HEK293T (cell line): ENCODE measurements around the gene BIRC3.

ENCODE experiments used
- ARNT ChIP-seq: fragments of 450-650 bp; IDR thresholded peaks from 2 replicates; pipeline ENCODE4 v1.6.1; 2017; ENCODE audit warnings: mild to moderate bottlenecking
- BHLHE40 ChIP-seq: fragments of 450-650 bp; IDR thresholded peaks from 2 replicates; pipeline ENCODE4 v1.6.1; 2016; ENCODE audit warnings: mild to moderate bottlenecking, moderate library complexity, borderline replicate concordance
- ELF4 ChIP-seq: fragments of 450-650 bp; IDR thresholded peaks from 2 replicates; pipeline ENCODE4 v1.6.1; 2017; ENCODE audit warnings: antibody characterized with exemption
- FOXK2 ChIP-seq: fragments of 450-650 bp; IDR thresholded peaks from 2 replicates; pipeline ENCODE4 v1.6.1; 2016; ENCODE audit warnings: mild to moderate bottlenecking
- FOXM1 ChIP-seq: fragments of 450-650 bp; IDR thresholded peaks from 2 replicates; pipeline ENCODE4 v1.6.1; 2017; ENCODE audit warnings: mild to moderate bottlenecking, borderline replicate concordance
- NFRKB ChIP-seq: fragments of 450-650 bp; IDR thresholded peaks from 2 replicates; pipeline ENCODE4 v1.6.1; 2016; ENCODE audit warnings: mild to moderate bottlenecking, moderate library complexity
- PKNOX1 ChIP-seq: fragments of 450-650 bp; IDR thresholded peaks from 2 replicates; pipeline ENCODE4 v1.6.1; 2016
- SP1 ChIP-seq: fragments of 450-650 bp; IDR thresholded peaks from 2 replicates; pipeline ENCODE4 v1.6.1; 2017
- SUZ12 ChIP-seq: fragments of 450-650 bp; IDR thresholded peaks from 2 replicates; pipeline ENCODE4 v1.6.1; 2016; ENCODE audit warnings: mild to moderate bottlenecking
- TARDBP ChIP-seq: fragments of 450-650 bp; IDR thresholded peaks from 2 replicates; pipeline ENCODE4 v1.6.1; 2016

DNA sequence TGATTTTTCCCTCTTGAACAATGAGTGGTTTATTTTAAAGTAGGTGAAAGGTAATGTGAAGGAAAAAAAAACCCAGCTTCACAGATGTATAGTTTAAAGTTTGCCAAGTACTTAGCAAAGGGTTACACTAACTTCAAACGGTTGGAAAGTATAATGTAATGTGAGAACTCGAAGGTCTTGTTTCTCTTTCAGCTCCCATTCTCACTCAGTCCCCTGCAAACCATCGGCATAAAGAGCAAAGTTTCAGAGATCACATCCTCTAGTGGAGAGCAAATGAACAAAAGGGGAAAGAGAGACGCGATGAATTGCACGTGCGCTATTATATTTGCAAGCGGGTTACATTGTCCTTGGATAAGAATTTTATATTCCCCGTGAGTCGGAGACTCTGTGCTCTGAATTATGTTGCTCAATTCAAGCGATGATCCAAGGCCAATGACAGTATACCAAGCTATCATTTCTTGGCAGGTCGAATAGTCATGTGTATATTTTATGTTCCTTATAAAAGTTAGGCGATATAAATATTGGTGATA lies 37.6 kb upstream of the BIRC3 start:
- TF ChIP-seq BHLHE40 (no peak), ARNT (no peak), FOXM1 (no peak), TARDBP (no peak), PKNOX1 (no peak), FOXK2 (no peak), ELF4 (no peak), SUZ12 (no peak), NFRKB (no peak), SP1 (no peak)
